HG03196 (cell line): Measurements from ENCODE around the gene PACRG.

ENCODE experiments used
- ATAC-seq: cut with Tn5 transposase; IDR thresholded peaks from one replicate; pipeline ENCODE4 v1.9.1; 2021; ENCODE audit not compliant: unreplicated experiment

PACRG gene

DNA sequence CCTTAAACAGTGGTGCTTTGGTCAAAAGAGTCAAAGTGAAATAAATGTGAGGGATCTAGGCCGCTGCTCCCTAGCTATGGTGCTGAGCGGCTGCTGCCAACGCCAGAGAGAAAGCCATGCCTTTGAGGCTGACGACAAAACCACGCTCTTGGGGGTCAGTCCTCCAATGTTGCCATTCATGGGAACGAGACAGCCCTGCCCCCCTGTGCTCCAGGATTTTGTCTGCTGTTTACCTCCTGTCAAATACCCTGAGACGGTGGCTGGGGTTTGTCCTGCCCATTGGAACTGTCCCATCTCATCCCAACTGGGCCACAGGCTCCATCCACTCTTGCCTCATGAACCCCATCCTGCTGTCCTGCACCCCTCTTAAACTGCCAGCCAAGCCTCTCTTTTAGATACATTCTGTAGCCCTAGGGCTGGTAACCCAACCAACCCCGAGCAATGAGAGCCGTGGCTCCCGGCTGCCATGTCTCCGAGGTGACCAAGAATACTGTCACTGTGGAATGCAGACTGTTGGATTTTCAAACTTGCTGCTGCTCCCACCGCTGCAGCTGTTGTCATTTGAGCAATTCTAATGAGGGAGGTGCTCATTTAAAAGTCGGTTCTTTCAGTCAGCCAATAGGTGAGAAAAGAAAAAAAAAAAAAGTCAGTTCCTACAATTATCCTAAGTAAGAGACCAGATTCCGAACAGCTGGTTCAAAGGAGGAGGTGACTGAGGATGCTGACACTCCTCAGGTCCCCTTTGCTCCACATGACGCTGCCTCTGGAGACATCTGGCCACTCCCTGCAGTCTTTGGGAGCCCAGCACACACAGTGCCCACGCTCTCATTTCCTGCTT lies 613.7 kb downstream of the PACRG start:
- ATAC-seq: no peak

DNA sequence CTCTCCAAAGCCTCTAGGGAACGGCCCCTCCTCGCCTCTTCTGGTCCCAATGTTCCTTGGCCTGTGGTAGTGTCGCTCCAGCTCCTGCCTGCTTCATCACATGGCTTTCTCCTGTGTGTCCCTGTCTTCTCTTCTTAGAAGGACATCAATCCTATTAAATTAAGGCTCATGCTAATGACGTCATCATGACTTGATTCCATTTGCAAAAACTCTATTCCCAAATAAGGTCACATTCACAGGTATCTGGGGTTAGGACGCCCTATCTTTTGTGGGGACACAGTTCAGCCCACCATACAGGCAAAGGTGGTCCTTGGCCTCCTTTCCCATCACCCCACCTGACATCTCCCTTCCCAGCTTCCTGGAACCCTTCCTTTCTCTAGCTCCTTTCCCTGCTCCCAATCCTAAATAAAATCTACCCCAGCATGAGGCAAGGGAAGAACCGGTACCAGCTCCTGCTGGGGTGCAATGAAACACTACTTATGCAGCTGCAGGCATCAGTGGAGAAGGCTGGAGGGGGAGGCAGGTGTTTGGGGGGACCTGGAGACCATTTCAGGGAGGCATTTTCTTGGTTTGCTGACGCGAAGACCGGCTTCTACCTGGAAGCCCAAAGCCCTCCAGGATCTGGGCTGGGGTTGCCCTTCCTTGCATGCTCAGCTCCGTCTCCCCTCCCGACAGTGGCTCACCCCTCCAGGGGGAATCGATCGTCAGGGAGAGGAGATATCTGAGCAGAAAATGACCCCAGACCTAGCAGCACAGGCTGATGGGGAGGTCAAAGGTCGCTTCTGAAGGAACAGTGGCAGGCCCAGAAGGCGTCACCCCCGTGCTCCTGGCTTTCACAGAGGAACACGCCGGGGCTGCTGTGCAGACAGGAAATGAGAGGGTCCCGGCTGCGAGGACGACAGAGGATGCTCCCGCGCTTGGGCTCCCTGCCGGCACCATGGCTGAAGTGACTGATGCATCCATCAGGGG lies 615.1 kb downstream of the PACRG start:
- no peak for ATAC-seq

DNA sequence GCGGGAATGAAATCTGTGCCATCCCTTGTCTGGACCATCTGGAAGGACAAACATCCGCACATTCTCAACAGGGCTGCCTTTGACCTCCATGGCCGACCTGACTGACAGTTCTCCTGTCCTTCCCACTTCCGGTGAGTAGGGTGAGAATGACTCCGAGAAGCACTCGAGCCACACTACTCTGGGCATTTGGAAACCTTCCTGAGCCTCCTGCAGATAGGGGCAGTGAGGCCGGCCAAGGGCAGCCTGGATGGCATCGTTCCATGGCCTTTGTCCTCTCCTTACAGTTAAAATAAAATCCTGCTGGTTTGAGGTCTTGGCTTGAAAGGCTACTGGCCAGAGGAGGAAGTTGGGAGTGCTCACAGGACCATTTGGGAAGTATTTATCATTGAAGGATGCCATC lies 615.8 kb downstream of the PACRG start:
- ATAC-seq: no peak

DNA sequence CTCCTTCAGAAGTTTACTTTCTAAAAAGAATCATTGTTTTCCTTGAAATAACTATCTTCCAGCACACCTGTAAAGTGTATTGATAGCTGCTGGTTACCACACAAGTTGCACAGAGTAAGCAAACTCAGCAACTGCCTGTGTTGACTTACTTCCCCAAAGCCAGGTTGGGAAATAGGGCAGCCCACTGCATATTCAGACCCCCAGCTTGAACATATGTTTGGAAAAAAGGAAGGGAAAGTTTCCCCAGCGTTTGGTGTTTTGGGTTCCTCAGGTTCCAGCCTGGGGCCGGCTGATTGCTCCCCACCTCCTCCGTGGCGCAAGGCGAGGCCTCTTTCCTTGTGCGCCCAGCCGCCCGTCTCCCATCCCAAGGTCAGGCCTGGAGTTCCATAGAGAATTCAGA lies 616.6 kb downstream of the PACRG start:
- no peak for ATAC-seq

DNA sequence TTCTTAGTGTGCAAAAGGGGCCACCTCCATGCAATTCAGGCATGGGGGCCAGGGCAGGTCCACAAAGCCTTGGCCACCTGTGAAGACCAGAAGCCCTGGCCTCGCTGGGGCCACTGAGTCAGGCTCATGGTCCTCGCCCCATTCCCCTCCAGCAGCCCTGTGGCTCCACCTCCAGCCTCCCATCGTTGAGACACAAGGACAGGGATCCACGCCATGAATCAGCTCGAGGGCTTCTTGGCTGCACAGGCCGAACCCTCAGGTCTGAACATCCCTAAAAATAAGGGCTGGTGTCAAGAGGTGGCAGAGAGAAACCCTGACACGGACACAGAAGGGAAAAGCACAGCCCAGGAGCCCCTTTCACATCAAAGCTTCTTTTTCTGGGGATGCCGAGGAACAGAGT lies 618.2 kb downstream of the PACRG start:
- no peak for ATAC-seq

DNA sequence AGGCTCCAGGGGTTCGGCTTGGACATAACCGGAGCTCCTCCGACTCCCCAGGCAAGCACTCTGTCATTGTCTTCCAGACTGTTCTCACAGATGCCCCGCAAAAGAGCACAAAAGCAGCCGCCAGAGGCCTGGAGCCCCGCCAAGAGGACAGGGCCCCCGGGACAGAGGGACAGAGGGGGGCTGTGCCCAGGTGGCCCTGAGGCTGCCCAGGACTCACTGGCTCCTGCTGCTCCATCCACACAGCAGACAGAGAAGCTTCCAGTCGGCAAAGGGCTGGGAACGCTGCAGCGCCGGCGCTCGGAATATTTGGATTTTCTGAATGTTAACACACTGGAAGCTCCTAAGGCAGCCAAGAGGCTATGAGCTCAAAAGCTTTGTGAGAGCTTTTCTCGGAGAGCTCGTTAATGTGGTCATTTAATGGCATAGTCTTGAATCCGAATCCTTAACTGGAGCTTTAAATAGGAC lies 618.8 kb downstream of the PACRG start:
- no peak for ATAC-seq

DNA sequence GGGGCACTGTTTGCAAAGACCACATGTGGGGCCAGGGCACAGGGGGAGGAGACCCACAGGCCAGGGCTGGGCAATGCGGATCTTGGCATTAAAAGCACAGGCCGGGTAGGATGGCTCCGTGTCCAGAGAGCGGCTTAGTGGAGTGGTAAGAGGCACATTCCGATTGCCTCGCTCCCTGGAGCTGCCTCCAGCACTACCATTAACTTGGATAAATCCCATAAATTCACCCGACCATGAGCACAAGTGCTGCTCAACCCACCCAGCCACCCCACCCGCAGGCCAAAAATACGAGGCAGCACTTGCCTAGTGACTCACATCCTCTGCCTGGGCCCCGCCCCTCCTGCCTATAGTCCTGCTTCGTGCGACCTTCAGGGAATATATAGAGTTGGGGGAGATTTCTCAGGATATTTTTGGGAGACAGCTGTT lies 619.3 kb downstream of the PACRG start:
- no peak for ATAC-seq

DNA sequence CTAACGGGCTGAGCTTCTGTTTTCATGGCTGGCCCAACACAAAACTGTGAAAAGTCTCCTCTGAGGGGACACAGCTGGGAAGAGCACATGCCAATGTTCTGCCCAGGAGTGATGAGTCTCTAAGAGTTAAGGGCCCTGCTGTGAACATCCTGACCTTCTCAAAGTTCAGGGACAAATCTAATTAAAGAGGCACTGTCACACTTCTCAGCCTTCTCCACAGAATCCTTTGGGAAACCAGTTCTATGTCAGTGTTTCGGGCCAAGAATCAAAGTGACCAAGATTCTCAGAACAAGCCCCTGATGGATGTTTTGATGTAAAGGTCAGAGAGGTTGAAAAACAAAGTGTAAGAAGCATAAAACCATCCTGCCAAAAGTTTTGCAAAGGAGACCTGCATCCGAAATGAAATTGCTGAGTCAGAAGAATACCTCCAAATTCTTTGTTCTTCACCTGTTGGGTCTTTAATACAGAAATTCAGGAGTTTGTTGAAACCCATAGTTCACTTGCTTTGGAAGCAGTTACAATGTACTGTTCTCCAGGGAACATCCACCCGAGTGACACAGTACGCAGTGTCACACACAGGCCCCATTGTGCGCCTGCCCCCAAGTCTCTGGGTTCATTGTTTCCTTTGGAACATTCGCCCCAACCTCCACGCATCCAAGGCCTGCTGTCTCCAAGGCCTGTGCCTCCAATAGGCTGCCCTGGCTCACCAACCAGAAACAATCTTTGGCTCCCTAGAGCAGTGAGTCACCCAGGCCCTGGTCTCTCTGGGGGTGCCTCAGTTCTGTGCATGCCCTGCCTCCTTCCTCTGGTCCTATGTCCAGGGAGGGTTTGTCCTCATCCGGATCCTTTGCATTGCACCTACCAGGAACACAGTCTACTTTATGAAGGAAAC lies 621.3 kb downstream of the PACRG start:
- no peak for ATAC-seq

DNA sequence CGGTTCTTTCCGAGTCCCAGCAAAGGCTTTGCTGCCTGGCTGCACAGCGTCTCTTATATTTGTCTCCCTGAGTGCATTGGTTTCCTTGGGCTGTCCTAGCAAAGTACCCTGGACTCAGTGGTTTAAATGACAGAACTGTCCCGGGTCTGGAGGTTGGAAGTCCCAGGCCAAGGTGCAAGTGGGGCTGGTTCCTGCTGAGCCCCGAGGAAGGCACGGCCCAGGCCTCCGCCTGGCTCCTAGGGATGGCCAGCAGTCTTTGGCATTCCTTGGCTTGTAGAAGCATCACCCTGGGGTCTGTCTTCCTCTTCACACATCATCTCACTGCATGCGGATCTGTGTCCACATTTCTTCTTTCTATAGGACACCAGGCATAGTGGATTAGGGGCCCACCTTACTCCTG lies 621.9 kb downstream of the PACRG start:
- ATAC-seq: no peak

DNA sequence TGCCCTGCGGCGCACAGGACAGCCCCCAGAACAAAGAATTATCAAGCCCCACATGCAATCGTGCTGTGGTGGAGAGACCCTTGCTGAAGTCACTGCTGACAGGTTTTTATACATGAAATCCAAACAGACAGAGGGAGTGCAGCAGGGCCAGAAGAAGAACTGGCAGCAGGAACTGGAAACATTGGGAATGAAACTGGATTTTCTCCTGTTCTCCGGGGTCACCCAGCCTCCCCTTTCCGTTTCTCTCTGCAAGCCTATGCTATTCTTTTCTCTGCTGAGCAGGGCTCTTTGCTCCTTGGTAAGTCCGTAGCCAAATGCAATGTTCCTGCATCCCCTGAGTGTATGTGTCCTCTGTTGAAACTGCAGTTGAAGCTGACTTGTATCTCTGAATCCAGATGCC lies 623.2 kb downstream of the PACRG start:
- ATAC-seq: no peak

DNA sequence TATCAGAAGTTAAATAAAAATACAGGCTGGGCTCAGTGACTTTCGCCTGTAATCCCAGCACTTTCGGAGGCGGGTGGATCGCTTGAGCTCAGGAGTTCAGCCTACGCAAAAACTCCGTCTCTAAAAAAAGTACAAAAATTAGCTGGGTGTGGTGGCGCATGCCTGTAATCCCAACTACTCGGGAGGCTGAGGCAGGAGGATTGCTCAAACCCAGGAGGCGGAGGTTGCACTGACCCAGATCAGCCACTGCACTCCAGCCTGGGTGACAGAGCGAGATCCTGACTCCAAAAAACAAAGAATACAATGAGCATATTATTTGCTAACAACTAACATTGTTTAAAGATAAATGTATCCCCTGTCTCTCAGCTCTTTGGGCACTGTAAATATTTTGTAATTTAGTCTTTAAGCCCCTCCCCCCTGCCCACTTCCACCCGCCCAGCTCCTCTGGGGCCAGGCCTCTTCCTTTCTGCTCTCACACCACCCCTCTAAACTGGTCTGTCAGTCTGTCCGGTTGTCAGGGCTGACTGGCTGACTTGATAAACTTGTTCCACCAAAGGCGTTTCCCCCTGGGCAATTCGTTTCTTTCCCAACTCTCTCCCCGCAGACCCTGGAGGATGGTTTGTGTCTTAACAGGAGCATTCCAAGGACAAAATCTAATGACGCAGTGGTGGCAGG lies 624.4 kb downstream of the PACRG start:
- no peak for ATAC-seq

DNA sequence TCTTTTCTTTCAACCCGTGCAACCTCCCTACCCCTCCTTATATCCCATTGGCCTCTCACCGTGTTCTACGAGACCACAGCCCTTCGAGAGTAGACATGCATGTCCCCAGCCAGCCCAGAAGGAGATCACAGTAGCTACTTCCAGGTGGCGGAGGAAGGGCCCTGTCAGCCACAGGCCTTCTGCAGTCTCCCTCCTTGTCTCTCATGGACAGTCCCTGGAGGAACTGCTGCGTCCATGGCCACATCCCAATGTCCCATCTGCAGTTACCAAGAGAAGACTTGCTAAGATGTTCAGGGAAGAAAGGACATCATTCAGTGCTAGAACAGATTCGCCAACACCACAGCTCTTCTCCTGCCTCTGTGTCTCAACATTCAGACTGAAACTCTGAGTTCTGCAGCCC lies 625.2 kb downstream of the PACRG start:
- no peak for ATAC-seq

DNA sequence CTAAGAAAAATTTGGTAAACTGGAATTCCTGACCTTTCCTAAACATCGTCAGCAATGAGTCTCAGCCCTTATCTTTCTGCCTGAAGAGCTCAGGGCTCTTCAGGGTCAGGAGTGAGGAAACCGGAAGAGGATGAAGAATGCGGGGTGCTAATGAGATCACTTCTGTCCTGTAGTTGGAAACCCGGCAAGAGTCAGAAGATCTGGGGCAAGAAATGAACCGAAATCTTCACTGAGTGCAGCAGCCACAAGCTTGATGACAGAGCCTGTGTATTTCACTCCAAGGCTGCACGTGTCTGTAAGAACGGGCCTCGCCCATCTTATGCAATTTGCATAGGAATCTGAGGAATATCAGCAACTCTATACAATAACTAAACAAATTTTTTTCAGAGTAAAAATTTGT lies 626.3 kb downstream of the PACRG start:
- ATAC-seq: no peak

DNA sequence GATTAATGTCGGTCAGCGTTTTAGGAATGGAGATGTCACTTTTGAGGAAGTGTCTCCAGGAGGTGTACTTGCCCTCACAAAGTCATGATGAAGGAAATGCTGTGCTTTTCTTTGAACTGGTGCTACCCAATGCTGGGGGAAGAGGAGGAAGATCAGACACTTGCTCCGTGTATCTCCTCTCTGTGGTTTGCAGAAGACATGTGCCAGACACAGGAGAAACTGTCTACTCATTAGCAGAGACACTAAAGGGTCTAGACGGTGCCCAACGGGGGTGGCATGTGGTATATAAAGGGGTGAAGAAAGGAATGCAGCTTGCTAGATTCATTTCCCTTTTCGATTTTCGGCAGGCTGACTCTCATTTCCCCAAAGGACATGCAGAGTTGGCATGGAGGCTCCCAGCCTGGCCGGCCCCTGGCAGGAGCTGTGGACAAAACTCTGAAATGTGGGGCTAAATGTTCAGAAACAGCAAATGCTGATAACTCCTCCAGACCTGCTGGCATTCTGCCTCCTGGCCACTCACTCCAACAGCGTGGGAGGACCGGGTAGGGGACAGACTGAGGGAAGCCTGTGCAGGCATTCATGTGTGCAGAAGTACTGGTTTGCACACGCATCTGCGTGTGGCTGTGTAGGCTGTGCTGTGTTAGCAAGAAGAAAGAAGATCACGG lies 627.1 kb downstream of the PACRG start:
- ATAC-seq: peak; percentile 65

DNA sequence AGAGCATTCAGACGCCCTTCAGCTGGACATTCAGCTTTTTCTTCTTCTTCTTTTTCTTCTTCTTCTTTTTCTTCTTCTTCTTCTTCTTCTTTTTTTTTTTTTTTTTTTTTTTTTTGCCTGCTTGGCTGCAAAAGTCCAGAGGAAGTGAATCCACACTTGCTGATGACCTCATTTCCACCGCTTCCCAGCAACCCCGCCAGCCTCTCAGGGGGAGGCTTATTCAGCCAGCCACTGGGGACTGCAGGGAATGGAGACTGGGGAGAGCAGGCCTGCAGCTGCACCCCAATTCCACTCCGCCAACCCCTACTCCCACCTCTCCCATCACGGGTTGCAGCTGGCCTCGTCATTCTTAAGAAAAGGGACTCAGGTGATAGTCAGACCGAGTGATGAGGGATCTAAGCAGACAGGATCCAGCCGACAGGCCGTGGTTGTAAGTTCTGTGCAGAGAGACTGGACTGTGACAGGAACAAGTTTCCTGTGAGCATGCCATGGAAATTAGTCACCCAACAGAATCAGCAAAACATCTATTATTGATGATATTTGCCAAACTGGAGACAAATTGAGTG lies 627.7 kb downstream of the PACRG start:
- ATAC-seq: peak; percentile 38

DNA sequence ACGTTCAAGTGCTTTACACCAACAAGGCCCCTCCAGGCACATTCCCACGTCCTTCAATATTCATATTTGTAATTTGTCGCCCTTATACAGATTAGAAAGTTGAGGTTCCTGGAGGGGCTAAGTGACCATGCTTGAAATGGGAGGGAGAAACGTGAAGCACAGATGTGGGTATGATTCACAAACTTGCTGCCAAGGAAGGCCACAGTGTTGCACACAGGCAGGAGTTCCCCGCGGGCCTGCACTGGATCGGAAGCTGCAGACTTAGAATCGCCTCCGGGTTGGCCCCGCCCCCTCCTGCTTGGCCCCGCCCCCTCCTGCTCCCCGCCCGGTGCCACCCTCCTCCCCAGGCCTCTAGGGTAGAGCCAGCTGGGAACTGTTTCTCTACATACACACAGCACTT lies 628.5 kb downstream of the PACRG start:
- ATAC-seq: no peak

DNA sequence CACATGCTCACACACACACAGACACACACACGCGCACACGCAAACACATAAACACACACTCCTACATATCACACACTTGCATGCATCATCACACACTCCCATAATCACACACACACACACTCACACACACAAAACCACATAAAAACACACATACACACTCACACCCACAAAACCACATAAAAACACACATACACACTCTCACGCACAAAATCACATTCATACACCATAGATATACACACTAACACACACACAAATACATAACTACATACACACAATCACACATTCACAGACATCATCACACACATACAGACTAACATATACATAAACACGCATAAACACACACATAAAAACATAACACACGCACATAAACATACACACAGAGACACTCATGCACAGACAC lies 629.0 kb downstream of the PACRG start:
- ATAC-seq: no peak

DNA sequence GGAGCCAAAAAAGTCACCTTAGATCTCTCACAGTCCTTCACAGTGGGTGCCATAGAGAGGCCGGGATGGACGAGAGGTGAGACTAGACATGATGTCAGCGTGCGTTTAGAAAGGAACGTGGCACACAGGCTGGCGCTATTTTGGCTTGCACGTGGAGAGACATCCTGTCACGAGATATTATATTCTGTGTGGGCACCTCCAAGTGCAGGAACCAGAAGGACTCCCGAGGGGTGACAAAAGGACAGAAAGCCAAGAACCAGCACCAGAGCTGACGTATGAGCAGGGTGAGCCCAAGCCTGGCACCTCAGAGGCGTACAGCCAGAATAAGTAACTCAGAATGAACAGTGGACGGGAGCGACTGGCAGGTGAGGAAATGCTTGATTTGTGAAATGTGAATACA lies 636.9 kb downstream of the PACRG start:
- ATAC-seq: no peak
